ENCODE results near the gene AMN1. TPM values are rescaled to one million over a fixed set of nuclear protein-coding genes. Genes with fewer than 3 reads are reported as not detected.

AMN1 gene
- total and polyA plus RNA-seq, 2 of the 13 experiments (the other 11 are each of a cell fraction or from before 2014, with no cell fraction given), result 7.5 to 26.5 TPM

DNA sequence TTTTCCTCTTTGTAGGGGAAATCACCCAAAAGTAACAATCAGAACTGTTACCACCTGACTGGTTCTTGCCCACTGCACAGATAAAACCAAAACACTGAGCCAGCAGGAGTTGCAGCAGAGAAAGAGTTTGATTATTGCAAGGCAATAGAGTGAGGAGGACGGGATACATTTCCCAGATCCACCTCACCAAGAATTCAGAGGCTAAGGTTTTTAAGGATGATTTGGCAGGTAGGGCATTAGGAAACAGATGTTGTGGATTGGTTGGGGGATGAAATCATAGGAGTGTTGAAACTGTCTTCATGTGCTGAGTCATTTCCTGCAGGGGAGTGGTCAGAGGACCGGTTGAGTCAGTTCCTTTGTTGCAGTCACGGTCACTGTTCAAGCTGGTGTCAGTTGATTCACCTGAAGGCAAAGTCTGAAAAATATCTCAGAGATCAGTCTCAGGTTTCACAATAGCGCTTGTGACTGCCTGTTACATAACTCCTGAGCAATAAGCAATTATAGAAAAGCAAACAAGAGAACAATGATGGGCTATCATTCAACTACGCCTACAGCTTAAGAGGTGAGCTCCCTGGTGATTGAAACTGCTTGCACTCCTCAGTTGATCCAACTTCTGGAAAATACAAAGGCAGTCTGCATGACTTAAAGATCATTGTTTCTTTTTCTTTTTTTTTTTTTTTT is 20.3 kb upstream of the AMN1 start (continued):
- TF ChIP-seq, protein P1, sequence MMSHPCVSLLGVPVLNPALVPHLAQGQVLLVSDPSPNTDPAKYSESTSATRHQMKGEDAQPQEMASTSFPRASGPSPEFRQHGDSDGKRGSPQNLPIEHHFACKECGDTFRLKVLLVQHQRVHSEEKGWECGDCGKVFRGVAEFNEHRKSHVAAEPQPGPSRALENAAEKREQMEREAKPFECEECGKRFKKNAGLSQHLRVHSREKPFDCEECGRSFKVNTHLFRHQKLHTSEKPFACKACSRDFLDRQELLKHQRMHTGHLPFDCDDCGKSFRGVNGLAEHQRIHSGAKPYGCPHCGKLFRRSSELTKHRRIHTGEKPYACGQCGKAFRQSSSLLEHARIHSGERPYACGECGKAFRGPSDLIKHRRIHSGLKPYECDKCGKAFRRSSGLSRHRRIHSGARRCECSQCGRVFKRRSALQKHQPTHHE (CRISPR knock-in tag; IDR thresholded peaks at IDR 0.05; ENCODE audit: borderline replicate concordance), result no peak
- TF ChIP-seq, protein P2, sequence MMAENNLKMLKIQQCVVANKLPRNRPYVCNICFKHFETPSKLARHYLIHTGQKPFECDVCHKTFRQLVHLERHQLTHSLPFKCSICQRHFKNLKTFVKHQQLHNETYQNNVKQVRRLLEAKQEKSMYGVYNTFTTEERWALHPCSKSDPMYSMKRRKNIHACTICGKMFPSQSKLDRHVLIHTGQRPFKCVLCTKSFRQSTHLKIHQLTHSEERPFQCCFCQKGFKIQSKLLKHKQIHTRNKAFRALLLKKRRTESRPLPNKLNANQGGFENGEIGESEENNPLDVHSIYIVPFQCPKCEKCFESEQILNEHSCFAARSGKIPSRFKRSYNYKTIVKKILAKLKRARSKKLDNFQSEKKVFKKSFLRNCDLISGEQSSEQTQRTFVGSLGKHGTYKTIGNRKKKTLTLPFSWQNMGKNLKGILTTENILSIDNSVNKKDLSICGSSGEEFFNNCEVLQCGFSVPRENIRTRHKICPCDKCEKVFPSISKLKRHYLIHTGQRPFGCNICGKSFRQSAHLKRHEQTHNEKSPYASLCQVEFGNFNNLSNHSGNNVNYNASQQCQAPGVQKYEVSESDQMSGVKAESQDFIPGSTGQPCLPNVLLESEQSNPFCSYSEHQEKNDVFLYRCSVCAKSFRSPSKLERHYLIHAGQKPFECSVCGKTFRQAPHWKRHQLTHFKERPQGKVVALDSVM (CRISPR knock-in tag; IDR thresholded peaks at IDR 0.05), result peak; percentile 53; the same call in 1 of the 2 replicates
- no peak for TF ChIP-seq DR1 (CRISPR knock-in tag; IDR thresholded peaks at IDR 0.05)
- TF ChIP-seq ZNF549 (CRISPR knock-in tag; IDR thresholded peaks at IDR 0.05), result no peak; the same call in 1 of the 2 replicates
- TF ChIP-seq TIGD3 (CRISPR knock-in tag; IDR thresholded peaks at IDR 0.05; ENCODE audit: borderline replicate concordance), result no peak
- TF ChIP-seq, protein P3, sequence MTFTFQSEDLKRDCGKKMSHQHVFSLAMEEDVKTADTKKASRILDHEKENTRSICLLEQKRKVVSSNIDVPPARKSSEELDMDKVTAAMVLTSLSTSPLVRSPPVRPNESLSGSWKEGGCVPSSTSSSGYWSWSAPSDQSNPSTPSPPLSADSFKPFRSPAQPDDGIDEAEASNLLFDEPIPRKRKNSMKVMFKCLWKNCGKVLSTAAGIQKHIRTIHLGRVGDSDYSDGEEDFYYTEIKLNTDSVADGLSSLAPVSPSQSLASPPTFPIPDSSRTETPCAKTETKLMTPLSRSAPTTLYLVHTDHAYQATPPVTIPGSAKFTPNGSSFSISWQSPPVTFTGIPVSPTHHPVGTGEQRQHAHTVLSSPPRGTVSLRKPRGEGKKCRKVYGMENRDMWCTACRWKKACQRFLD (CRISPR knock-in tag; IDR thresholded peaks at IDR 0.05; ENCODE audit: borderline replicate concordance), result no peak
- TF ChIP-seq SMAD3 (CRISPR knock-in tag; IDR thresholded peaks at IDR 0.05), result peak; percentile 97
- TF ChIP-seq ZNF10 (CRISPR knock-in tag; IDR thresholded peaks at IDR 0.05; ENCODE audit: borderline replicate concordance, low read depth), result no peak
- TF ChIP-seq PHF5A (CRISPR knock-in tag; IDR thresholded peaks at IDR 0.05; ENCODE audit: low read depth, unreplicated experiment), result no peak
- TF ChIP-seq, protein P4, sequence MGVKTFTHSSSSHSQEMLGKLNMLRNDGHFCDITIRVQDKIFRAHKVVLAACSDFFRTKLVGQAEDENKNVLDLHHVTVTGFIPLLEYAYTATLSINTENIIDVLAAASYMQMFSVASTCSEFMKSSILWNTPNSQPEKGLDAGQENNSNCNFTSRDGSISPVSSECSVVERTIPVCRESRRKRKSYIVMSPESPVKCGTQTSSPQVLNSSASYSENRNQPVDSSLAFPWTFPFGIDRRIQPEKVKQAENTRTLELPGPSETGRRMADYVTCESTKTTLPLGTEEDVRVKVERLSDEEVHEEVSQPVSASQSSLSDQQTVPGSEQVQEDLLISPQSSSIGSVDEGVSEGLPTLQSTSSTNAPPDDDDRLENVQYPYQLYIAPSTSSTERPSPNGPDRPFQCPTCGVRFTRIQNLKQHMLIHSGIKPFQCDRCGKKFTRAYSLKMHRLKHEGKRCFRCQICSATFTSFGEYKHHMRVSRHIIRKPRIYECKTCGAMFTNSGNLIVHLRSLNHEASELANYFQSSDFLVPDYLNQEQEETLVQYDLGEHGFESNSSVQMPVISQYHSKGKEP (CRISPR knock-in tag; IDR thresholded peaks at IDR 0.05), result no peak
- TF ChIP-seq ZNF674 (CRISPR knock-in tag; IDR thresholded peaks at IDR 0.05; ENCODE audit: low read depth), result no peak
- no peak for TF ChIP-seq DZIP1 (CRISPR knock-in tag; IDR thresholded peaks at IDR 0.05)
- no peak; the same call in 1 of the 2 replicates for TF ChIP-seq ZFX (CRISPR knock-in tag; IDR thresholded peaks at IDR 0.05; ENCODE audit: low read depth)
- TF ChIP-seq ZNF558 (CRISPR knock-in tag; IDR thresholded peaks at IDR 0.05; ENCODE audit: borderline replicate concordance), result no peak
- TF ChIP-seq ZNF263 (CRISPR knock-in tag; IDR thresholded peaks at IDR 0.05), result peak; percentile 17; the same call in 1 of the 2 replicates
- peak; percentile 96 for TF ChIP-seq ZSCAN9 (CRISPR knock-in tag; IDR thresholded peaks at IDR 0.05; ENCODE audit: borderline replicate concordance)

All from HepG2 (cell line).